Activated CD8-positive, alpha-beta memory T cell treated with anti-CD3 and anti-CD28 coated beads for 24 hours (primary cell): ENCODE results near the gene ARSA.
"Not testable (repeated sequence)": the region's sequence is repeated elsewhere in the genome, so short reads cannot be mapped to it uniquely, and the experiment has no call there.

Source experiments
- DNase-seq: peaks from one replicate; pipeline ENCODE4 v3.0.0-alpha.2; 2020

The ARSA gene

DNA sequence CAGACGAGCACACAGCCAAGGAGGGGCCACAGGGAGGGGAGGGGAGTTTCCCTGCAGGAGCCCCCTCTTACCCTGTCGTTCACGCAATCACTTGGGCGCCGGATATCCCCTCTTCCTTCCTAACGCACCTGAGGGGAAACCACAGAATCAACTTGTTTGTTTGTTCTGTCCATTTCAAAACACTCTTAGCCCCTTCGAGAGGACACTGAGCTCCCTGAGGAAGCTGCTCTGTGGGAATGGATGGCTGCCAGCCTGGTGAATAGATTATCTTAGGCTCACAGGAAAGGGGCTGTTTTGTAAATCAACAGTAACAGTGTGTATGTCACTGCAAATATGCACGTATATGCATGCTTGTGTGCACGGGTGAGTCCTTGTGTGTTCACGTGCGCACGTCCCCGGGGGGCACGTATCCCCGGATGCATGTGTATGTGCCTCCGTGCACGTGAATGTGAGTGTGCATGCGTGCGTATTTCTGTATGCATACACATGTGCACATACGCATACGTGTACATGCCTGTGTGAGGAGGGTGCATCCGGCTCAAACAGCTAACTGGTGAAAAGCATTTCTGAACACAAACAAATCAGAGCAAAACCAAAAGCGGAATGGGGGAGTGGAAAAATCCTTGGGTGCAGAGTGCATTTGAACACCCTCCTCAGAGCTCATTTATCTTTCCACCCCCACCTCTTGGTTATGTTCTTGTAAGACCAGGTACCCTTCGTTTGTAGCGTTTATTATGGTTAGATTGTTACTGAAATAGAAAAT, 7.2 kb downstream of the ARSA start:
- DNase-seq = peak; percentile 79

DNA sequence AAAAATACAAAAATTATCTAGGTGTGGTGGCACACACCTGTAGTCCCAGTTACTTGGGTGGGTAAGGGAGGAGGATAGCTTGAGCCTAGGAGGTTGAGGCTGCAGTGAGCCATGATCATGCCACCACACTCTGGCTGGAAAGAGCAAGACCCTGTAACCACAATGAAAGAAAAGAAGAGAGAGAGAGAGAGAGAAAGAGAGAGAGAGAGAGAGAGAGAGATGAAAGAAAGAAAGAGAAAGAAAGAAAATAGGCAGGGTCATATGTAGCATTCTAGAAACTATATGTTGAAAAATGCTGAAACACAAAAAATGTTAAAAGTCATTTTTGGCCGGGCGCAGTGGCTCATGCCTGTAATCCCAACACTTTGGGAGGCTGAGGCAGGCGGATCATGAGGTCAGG, 13.7 kb downstream of the ARSA start:
- DNase-seq = not testable (repeated sequence)

- no peak for DNase-seq
Observed at GRCh38 chr22:50613291-50613981, 14.5 kb downstream of the ARSA start.

DNA sequence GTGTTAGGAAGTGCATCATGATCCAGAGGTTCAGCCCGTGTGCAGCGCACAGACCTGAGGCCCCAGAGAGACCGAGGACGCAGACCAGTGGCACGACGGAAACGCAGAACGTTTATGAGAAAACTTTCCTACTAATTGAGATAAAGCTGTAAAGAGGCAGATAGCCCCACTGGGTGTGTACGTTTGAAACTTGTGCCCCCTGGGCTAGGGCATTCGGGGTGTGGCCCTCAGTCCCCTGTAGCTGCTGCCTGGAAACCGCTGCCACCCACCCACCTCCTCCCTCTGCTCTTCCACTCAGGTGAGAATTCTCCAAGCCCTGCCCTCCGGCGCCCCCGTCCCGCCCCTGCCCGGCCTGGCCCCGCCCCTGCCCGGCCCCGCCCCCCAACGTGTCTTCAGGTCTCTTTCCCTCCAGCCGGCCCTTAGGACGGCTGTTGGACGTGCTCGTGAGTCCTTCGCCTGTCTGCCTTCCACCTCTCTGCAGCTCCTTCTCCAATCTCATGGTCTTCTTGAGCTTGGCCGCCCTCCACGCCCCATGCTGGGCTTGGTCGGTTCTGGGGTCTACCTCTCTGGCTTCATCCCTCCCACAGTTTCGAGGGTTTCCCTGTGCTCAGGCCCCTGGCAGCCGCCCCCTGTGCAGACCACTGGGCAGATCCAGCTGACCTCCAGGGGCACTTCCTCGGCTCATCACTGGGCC, 15.3 kb downstream of the ARSA start:
- DNase-seq = no peak

GRCh38 chr22:50612168-50612527, 15.8 kb downstream of the ARSA start:
- DNase-seq = no peak

DNA sequence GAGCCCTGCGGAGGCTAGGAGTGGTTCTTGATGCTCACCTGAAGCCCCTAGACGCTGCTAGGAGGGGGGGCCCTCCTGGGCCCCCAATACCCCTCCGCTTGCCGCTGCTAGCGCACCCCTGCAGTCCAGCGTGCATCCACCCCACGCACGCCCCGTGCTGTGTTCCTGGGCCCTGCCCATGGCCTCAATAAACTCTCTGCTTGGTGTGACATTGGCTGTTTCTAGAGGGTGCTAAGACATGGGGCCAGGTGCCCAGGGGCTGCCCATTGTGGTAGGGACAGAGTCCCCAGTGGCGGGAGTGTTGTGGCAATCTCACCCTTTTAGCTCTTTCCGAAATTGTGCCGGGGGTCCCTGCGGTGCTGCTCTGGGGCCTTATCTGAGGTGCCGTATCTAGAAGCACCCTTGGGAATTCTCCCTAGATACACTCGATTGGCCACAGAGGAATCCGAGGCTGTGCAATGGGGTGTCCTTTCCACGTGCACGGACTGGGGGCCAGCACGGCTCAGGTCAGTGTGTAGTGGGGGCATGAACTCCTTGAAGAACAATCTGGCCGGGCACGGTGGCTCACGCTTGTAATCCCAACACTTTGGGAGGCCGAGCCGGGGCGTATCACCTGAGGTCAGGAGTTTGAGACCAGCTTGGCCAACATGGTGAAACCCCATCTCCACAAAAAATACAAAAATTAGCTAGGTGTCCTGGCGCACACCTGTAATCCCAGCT, 16.5 kb downstream of the ARSA start:
- DNase-seq = no peak

- no peak for DNase-seq
Observed at GRCh38 chr22:50610581-50610980, 17.4 kb downstream of the ARSA start.

- DNase-seq = no peak
Observed at GRCh38 chr22:50610041-50610451, 17.9 kb downstream of the ARSA start.

GRCh38 chr22:50609599-50609998, 18.4 kb downstream of the ARSA start:
- no peak for DNase-seq

GRCh38 chr22:50608996-50609395, 19.0 kb downstream of the ARSA start:
- no peak for DNase-seq

- not testable (repeated sequence) for DNase-seq
Observed at GRCh38 chr22:50608058-50608840, 19.7 kb downstream of the ARSA start.

DNA sequence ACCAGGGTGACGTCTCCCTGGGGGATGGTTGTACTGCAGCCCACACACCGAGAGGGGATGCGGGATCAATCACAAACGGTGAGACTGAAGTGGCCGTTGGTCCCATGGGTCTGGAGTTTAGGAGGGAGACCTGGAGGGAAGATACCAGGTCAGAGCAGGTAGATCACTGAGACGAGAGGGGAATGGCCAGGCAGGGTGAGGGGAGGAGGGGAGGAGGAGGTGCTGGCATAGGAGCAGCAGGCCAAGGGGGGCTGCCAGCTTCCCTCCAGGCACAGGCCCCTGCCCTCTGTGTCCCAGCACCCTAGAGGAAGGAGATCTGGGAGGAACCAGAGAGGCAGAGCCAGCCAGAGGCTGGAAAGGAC, 20.3 kb downstream of the ARSA start:
- DNase-seq = no peak

- DNase-seq = no peak
Observed at GRCh38 chr22:50606946-50607658, 20.9 kb downstream of the ARSA start.

- DNase-seq = no peak
Observed at GRCh38 chr22:50606165-50606945, 21.6 kb downstream of the ARSA start.

DNA sequence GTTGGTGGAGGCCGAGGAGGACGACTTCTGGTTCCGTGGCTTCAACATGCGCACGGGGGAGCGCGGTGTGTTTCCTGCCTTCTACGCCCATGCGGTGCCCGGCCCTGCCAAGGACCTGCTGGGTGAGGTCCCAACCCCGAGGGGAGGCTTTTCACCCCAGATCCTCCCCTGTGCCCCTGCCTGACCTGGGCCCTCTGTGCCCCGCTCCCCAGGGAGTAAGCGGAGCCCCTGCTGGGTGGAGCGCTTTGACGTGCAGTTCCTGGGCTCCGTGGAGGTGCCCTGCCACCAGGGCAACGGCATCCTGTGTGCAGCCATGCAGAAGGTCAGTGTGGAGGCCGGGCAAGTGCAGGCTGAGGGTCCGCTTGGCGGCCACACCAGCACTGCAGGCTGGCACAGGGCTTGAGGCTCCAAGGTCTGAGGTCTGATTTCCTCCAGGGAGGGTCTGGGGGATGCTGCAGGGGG, 22.3 kb downstream of the ARSA start:
- DNase-seq = no peak

GRCh38 chr22:50605002-50605612, 22.8 kb downstream of the ARSA start:
- no peak for DNase-seq

DNA sequence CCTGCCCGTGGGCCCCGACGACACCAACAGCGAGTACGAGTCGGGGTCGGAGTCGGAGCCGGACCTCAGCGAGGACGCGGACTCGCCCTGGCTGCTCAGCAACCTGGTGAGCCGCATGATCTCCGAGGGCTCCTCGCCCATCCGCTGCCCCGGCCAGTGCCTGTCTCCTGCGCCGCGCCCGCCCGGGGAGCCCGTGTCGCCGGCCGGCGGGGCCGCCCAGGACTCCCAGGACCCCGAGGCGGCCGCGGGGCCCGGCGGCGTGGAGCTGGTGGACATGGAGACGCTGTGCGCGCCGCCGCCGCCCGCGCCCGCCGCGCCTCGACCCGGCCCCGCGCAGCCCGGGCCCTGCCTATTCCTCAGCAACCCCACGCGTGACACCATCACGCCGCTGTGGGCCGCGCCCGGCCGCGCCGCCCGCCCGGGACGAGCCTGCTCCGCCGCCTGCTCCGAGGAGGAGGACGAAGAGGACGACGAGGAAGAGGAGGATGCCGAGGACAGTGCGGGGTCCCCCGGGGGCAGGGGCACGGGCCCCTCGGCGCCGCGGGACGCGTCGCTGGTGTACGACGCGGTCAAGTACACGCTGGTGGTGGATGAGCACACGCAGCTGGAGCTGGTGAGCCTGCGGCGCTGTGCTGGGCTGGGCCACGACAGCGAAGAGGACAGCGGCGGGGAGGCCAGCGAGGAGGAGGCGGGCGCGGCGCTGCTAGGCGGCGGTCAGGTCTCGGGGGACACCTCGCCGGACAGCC, 23.5 kb downstream of the ARSA start:
- no peak for DNase-seq

- DNase-seq = no peak
Observed at GRCh38 chr22:50603511-50604255, 24.3 kb downstream of the ARSA start.

DNA sequence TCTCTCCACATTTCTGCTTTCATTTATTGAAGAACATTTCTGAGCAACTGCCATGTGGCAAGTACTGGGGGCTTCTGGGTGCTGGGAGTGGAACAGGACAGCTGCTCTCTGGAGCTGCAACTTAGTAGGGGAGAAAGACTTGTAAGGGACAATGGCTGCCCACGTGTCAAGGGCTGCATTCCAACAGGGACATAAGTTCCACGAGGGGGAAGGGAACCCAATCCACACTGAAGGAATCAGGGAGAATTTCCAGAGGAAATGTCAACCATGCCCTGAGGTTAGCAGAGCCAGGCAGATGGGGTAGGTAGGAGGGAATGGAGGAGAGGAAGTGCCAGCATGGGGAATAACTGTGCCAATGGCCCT, 25.6 kb downstream of the ARSA start:
- DNase-seq = no peak
